Common myeloid progenitor, CD34-positive (primary cell): ENCODE results near the gene SIRPB1.

Experiments used
- CTCF ChIA-PET: fragments of 350-600 bp; sonication (Branson Sonifier 250); formaldehyde crosslinking; loops from one replicate; lab custom pipeline; 2021; ENCODE audit warnings: antibody characterized with exemption; lab: Charles Lee
- POLR2A ChIA-PET: fragments of 350-600 bp; sonication (Branson Sonifier 250); formaldehyde crosslinking; loops from one replicate; lab custom pipeline; 2021; ENCODE audit warnings: antibody characterized with exemption; lab: Charles Lee
- DNase-seq, 3 donors: peaks; one replicate each; pipeline versions ENCODE4 v3.0.0 to v3.0.0-alpha.2; 2013
- H3K27ac ChIP-seq, 2 experiments: 1 replicate in 1 of 2; 2 replicates in 1 of 2; pipeline ENCODE4 v1.7.0; 2013; ENCODE audit warnings: inconsistent platforms in 2 of 2, low read length in 2 of 2, mild to moderate bottlenecking in 2 of 2, low read depth in 1 of 2, moderate library complexity in 1 of 2; ENCODE audit not compliant: severe bottlenecking in 2 of 2, insufficient read depth in 1 of 2, poor library complexity in 1 of 2
- H3K27me3 ChIP-seq, 5 experiments: replicated peaks in 2 of 5; 1 replicate in 3 of 5; 2 replicates in 2 of 5; pipeline versions ENCODE4 v1.6.1 to v1.7.0; 2013; ENCODE audit warnings: low read length in 4 of 5, mild to moderate bottlenecking in 2 of 5, moderate library complexity in 2 of 5, inconsistent platforms in 1 of 5; ENCODE audit not compliant: insufficient read depth in 5 of 5, control insufficient read depth in 4 of 5
- H3K36me3 ChIP-seq, 4 experiments: 1 replicate in 2 of 4; 2 replicates in 2 of 4; pipeline versions ENCODE4 v1.6.1 to v1.7.0; 2013; ENCODE audit warnings: low read length in 3 of 4, control low read depth in 1 of 4, mild to moderate bottlenecking in 1 of 4; ENCODE audit not compliant: control insufficient read depth in 4 of 4, insufficient read depth in 4 of 4
- H3K4me1 ChIP-seq, 4 experiments: 1 replicate in 3 of 4; 2 replicates in 1 of 4; pipeline versions ENCODE4 v1.6.1 to v1.7.1; 2013; ENCODE audit warnings: low read length in 3 of 4, mild to moderate bottlenecking in 3 of 4, control low read depth in 1 of 4, inconsistent platforms in 1 of 4, moderate library complexity in 1 of 4; ENCODE audit not compliant: control insufficient read depth in 4 of 4, insufficient read depth in 4 of 4; ENCODE audit errors: control extremely low read depth in 1 of 4
- H3K4me3 ChIP-seq, 7 experiments: 1 replicate in 4 of 7; 2 replicates in 3 of 7; pipeline versions ENCODE4 v1.5.1 to v1.7.0; 2013; ENCODE audit warnings: mild to moderate bottlenecking in 7 of 7, low read length in 6 of 7, moderate library complexity in 6 of 7, inconsistent platforms in 2 of 7, low read depth in 2 of 7, control low read depth in 1 of 7; ENCODE audit not compliant: insufficient read depth in 4 of 7, control insufficient read depth in 1 of 7; ENCODE audit errors: extremely low read depth in 1 of 7
- H3K9me3 ChIP-seq, 5 experiments: 1 replicate in 4 of 5; 2 replicates in 1 of 5; pipeline versions ENCODE4 v1.6.1 to v1.7.1; 2013; ENCODE audit warnings: low read length in 4 of 5, mild to moderate bottlenecking in 2 of 5, inconsistent platforms in 1 of 5, low read depth in 1 of 5, moderate library complexity in 1 of 5; ENCODE audit not compliant: control insufficient read depth in 4 of 5, insufficient read depth in 2 of 5; ENCODE audit errors: control extremely low read depth in 1 of 5
- WGBS: methylation state at CpG from one replicate; pipeline ENCODE4 v1.1.5; 2013; ENCODE audit not compliant: insufficient coverage; 5-methylcytosine and 5-hydroxymethylcytosine counted together

SIRPB1 gene

GRCh38 chr20:1637755-1638154 is 17.9 kb upstream of the SIRPB1 start:
- ChIA-PET POLR2A (no interaction called here), CTCF (no interaction called here)
- 100% methylated on average over 2 of the region's 2 CpGs for WGBS
- H3K9me3 ChIP-seq, result peaks cover 0 to 5% (median 0%) of the 10 kb centered on the region in 5 experiments
- no peak overlapping the region for H3K4me3 ChIP-seq
- H3K27ac ChIP-seq, result no peak overlapping the region
- H3K36me3 ChIP-seq, result no peaks in the 10 kb centered on the region
- no peak for DNase-seq
- H3K4me1 ChIP-seq, result no peaks in the 10 kb centered on the region
- H3K27me3 ChIP-seq, result peaks cover 0 to 64% (median 7%) of the 10 kb centered on the region in 5 experiments

GRCh38 chr20:1637226-1637625 is 17.4 kb upstream of the SIRPB1 start:
- Histone ChIP-seq H3K27ac (no peak overlapping the region), H3K4me3 (no peak overlapping the region), H3K4me1 (no peaks in the 10 kb centered on the region), H3K36me3 (no peaks in the 10 kb centered on the region), H3K9me3 (peaks cover 0 to 5% (median 0%) of the 10 kb centered on the region in 5 experiments), H3K27me3 (peaks cover 0 to 63% (median 7%) of the 10 kb centered on the region in 5 experiments)
- POLR2A ChIA-PET, result no interaction called here
- no peak for DNase-seq
- CTCF ChIA-PET, result interaction anchor here (1.0 kb wide), 1 partner anchor 130 kb away, joined by 3 read pairs; no protein-coding TSS in a partner anchor
- 86% methylated on average over 2 of the region's 2 CpGs for WGBS

DNA sequence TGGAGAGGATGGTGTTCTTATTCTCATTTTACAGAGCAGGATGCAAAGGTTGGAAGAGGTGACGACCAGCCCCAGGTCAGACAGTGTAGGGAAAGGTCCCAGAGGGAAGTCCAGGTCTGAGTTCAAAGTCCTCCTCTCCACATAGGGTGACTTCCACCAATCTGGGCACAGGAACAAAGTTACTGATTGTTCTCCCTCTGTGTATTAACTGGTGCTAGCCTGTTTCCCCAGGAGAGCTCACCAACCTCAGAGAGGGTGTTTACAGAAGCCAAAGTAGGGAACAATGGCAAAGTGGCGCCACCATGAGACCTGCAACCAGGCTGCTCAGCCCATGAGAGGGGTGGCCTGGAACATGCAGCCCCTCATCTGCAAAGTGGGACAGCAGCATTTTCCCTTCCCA is 16.8 kb upstream of the SIRPB1 start:
- Histone ChIP-seq H3K27me3 (peaks cover 0 to 67% (median 9%) of the 10 kb centered on the region in 5 experiments), H3K27ac (no peak overlapping the region), H3K9me3 (peaks cover 0 to 4% (median 0%) of the 10 kb centered on the region in 5 experiments), H3K36me3 (no peaks in the 10 kb centered on the region), H3K4me3 (no peak overlapping the region), H3K4me1 (no peaks in the 10 kb centered on the region)
- DNase-seq, result no peak
- WGBS, result 76% methylated on average over 2 of the region's 2 CpGs
- POLR2A ChIA-PET, result no interaction called here
- CTCF ChIA-PET, result interaction anchor here (1.0 kb wide), 1 partner anchor 130 kb away, joined by 3 read pairs; no protein-coding TSS in a partner anchor

GRCh38 chr20:1635291-1635979 is 15.6 kb upstream of the SIRPB1 start:
- POLR2A ChIA-PET, result no interaction called here
- peaks cover 0 to 1% (median 0%) of the 10 kb centered on the region in 5 experiments for H3K9me3 ChIP-seq
- H3K4me3 ChIP-seq, result no peak overlapping the region
- DNase-seq, result no peak
- WGBS, result 95% methylated on average over 9 of the region's 10 CpGs
- no peaks in the 10 kb centered on the region for H3K4me1 ChIP-seq
- H3K27ac ChIP-seq, result no peak overlapping the region
- CTCF ChIA-PET, result interaction anchor here (1.4 kb wide), 1 partner anchor 9 kb away, joined by 5 read pairs; no protein-coding TSS in a partner anchor
- no peaks in the 10 kb centered on the region for H3K36me3 ChIP-seq
- peaks cover 0 to 68% (median 11%) of the 10 kb centered on the region in 5 experiments for H3K27me3 ChIP-seq

DNA sequence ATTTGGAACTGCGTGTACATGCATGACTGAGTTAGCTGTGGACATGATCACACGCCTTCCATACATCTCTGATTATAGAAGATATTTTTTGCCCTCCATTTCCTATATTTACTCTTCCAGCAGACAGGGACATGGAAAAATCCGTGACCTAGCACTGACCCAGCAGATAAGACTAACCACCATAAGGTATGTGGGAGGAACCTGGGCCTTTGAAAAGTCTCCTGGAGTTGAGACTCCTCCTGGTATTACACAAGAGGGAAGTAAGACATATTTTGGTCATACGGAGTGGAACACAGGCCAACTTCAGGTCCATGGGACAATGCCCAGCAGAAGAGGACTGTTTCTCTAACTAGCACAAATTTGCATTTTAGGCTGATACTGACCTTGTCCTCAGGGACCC is 13.7 kb upstream of the SIRPB1 start:
- DNase-seq, result no peak
- WGBS, result 92% methylated on average over 3 of the region's 4 CpGs
- Histone ChIP-seq H3K9me3 (no peaks in the 10 kb centered on the region), H3K4me1 (no peaks in the 10 kb centered on the region), H3K4me3 (no peak overlapping the region), H3K27ac (no peak overlapping the region), H3K27me3 (peaks cover 0 to 82% (median 18%) of the 10 kb centered on the region in 5 experiments), H3K36me3 (no peaks in the 10 kb centered on the region)
- CTCF ChIA-PET, result no interaction called here
- POLR2A ChIA-PET, result no interaction called here

GRCh38 chr20:1632178-1632577 is 12.4 kb upstream of the SIRPB1 start:
- WGBS, result 60% methylated on average over 2 of the region's 4 CpGs
- H3K36me3 ChIP-seq, result no peaks in the 10 kb centered on the region
- no peak overlapping the region for H3K4me3 ChIP-seq
- no peaks in the 10 kb centered on the region for H3K4me1 ChIP-seq
- peaks cover 0 to 84% (median 21%) of the 10 kb centered on the region in 5 experiments for H3K27me3 ChIP-seq
- DNase-seq, result no peak
- no peak overlapping the region for H3K27ac ChIP-seq
- H3K9me3 ChIP-seq, result no peaks in the 10 kb centered on the region
- POLR2A ChIA-PET, result no interaction called here
- CTCF ChIA-PET, result no interaction called here

DNA sequence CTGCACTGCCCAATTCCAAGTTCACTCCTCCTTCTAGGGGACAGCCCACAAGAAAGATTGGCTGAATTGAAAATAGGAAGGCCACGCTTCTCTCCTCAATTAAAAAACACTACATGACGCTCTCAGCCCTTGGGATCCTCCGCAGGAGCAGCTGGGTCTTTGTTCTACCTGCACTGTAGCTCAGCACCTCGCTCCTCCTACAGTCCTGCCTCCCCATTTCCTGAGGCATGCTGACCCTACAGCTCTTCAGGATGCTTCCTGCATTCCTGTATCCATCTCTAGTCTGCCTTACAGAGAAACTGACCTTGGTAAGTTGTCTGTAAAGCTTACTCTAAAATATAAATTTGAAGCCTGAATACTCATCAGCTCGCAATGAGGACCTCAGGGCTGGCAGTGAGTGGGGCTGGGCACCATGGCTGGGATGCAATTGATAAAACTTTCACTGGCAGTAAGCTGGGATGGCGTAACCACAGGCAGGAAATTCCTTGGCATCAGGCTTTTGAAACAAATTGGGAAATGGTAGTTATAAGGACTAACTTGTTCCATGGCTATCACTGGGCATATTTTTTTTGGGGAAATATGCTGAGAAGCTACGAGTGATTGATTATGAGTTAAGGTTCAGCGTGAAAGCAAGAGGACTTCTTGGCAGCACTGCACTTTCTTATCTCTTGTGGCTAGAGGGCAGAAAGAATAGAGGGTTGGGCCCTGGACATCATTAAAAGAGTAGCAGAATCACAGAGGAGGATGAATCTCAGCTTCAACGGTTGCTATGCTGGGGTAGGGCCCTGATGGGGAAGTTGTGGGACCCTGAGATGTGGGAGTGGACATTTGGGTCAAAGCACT is 11.7 kb upstream of the SIRPB1 start:
- Histone ChIP-seq H3K36me3 (no peaks in the 10 kb centered on the region), H3K4me1 (peaks cover 0 to 6% (median 1%) of the 10 kb centered on the region in 4 experiments), H3K27ac (no peak overlapping the region), H3K4me3 (no peak overlapping the region), H3K27me3 (peaks cover 0 to 85% (median 27%) of the 10 kb centered on the region in 5 experiments), H3K9me3 (no peaks in the 10 kb centered on the region)
- 96% methylated on average over 6 of the region's 9 CpGs for WGBS
- ChIA-PET POLR2A (no interaction called here), CTCF (no interaction called here)
- DNase-seq, result no peak
